ENCODE data around the gene CALN1. TPM values are rescaled to one million over a fixed set of nuclear protein-coding genes. Genes with fewer than 3 reads are reported as not detected.

Gene CALN1
- polyA plus RNA-seq, 3 donors = under 0.01 TPM; not detected in 2

DNA sequence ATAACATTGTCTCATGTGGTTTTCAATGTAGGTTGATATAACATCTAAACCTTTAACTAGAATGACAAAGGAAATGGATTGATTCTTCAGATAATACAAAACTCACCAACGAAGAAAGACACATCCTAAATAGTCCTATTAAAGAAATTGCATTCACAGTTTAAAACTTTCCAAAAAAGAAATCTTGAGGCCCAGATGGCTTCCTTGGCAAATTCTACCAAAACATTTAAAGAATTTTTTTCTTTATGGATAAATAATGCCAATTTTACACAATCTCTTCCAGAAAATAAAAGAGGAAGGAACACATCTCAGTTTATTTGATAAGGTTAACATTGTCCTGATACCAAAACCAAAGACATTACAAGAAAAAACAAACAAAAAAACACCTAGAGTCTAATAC is 349.5 kb downstream of the CALN1 start:
- no peak for DNase-seq
- WGBS (ENCODE audit: insufficient coverage) = no CpG with 5 or more reads among the region's 1 CpG
- H3K36me3 ChIP-seq (replicated peaks in 1 of 2; ENCODE audit: control insufficient read depth in 1 of 2, insufficient read depth in 2 of 2, low read length in 2 of 2) = no peaks in the 10 kb centered on the region
- H4K20me1 ChIP-seq (ENCODE audit: insufficient read depth, low read length) = no peaks in the 10 kb centered on the region
- no peak overlapping the region for H3K27ac Mint-ChIP-seq
- H3K9me3 Mint-ChIP-seq = peaks cover 9 to 14% (median 12%) of the 10 kb centered on the region in 7 donors
- H3K27me3 Mint-ChIP-seq (ENCODE audit: low read depth in 3 of 3) = peaks cover 0 to 3% (median 0%) of the 10 kb centered on the region in 3 donors
- H3K9ac ChIP-seq (ENCODE audit: insufficient read depth, low read length, poor library complexity, severe bottlenecking) = no peak overlapping the region
- H2AFZ ChIP-seq (ENCODE audit: insufficient read depth, low read depth, low read length, poor library complexity, severe bottlenecking) = no peak overlapping the region
- TF ChIP-seq, protein P1, sequence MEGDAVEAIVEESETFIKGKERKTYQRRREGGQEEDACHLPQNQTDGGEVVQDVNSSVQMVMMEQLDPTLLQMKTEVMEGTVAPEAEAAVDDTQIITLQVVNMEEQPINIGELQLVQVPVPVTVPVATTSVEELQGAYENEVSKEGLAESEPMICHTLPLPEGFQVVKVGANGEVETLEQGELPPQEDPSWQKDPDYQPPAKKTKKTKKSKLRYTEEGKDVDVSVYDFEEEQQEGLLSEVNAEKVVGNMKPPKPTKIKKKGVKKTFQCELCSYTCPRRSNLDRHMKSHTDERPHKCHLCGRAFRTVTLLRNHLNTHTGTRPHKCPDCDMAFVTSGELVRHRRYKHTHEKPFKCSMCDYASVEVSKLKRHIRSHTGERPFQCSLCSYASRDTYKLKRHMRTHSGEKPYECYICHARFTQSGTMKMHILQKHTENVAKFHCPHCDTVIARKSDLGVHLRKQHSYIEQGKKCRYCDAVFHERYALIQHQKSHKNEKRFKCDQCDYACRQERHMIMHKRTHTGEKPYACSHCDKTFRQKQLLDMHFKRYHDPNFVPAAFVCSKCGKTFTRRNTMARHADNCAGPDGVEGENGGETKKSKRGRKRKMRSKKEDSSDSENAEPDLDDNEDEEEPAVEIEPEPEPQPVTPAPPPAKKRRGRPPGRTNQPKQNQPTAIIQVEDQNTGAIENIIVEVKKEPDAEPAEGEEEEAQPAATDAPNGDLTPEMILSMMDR (IDR thresholded peaks at IDR 0.05) = no peak
- no peak overlapping the region for H3K27ac ChIP-seq (ENCODE audit: low read depth in 1 of 2, low read length in 2 of 2)
- H3K27me3 ChIP-seq (ENCODE audit: control insufficient read depth in 2 of 2, insufficient read depth in 2 of 2, low read length in 2 of 2) = no peaks in the 10 kb centered on the region
- H3K4me2 ChIP-seq (replicated peaks; ENCODE audit: extremely low read depth, low read length, poor library complexity, severe bottlenecking) = no peak overlapping the region
- intact Hi-C loops (cut with micrococcal nuclease) = no loop called here
- no peaks in the 10 kb centered on the region for H3K79me2 ChIP-seq (ENCODE audit: insufficient read depth, low read length)
- H3K36me3 Mint-ChIP-seq = peaks cover 0 to 7% of the 10 kb centered on the region in 2 donors
- no peak overlapping the region for H3K4me3 ChIP-seq (replicated peaks in 1 of 3; ENCODE audit: low read depth in 2 of 3, low read length in 3 of 3)
- peaks cover 18% of the 10 kb centered on the region for H3K4me1 Mint-ChIP-seq
- peaks cover 15 to 21% of the 10 kb centered on the region in 2 donors for H3K4me1 ChIP-seq (ENCODE audit: control insufficient read depth in 1 of 2, insufficient read depth in 2 of 2, low read length in 2 of 2)
- no peak overlapping the region for H3K4me3 Mint-ChIP-seq
- peaks cover 6 to 7% of the 10 kb centered on the region in 2 donors for H3K9me3 ChIP-seq (replicated peaks in 1 of 2; ENCODE audit: control insufficient read depth in 1 of 2, insufficient read depth in 1 of 2, low read length in 2 of 2)

DNA sequence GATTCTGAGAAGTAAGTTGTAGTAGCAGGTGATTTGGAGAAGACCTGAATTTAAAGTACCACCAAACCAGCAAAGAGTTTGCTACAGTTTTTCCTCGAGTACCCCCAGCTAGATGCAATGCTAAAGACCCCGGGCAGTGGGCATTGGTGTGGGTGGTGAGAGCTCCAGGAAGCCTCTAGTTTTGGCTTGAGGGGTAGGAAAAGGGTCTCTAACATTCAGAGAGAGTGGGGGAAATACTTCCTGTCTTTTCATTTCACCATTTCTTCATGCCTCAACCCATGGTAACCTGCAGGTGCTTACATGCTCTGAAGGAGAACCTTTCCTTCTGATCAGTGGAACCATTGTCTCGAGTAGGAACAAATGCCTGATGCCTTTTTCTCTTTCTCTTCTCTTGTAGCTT is 352.2 kb downstream of the CALN1 start:
- TF ChIP-seq, protein P1 (IDR thresholded peaks at IDR 0.05) = no peak
- no peak overlapping the region for H3K9ac ChIP-seq (ENCODE audit: insufficient read depth, low read length, poor library complexity, severe bottlenecking)
- no peaks in the 10 kb centered on the region for H3K27me3 ChIP-seq (ENCODE audit: control insufficient read depth in 2 of 2, insufficient read depth in 2 of 2, low read length in 2 of 2)
- no peak overlapping the region for H3K4me2 ChIP-seq (replicated peaks; ENCODE audit: extremely low read depth, low read length, poor library complexity, severe bottlenecking)
- intact Hi-C loops (cut with micrococcal nuclease) = no loop called here
- no peaks in the 10 kb centered on the region for H3K36me3 ChIP-seq (replicated peaks in 1 of 2; ENCODE audit: control insufficient read depth in 1 of 2, insufficient read depth in 2 of 2, low read length in 2 of 2)
- no peak overlapping the region for H3K27ac ChIP-seq (ENCODE audit: low read depth in 1 of 2, low read length in 2 of 2)
- no peaks in the 10 kb centered on the region for H4K20me1 ChIP-seq (ENCODE audit: insufficient read depth, low read length)
- peak overlapping the region; percentile 81 for H2AFZ ChIP-seq (ENCODE audit: insufficient read depth, low read depth, low read length, poor library complexity, severe bottlenecking)
- Mint-ChIP-seq H3K4me1 (peaks cover 25% of the 10 kb centered on the region), H3K27ac (no peak overlapping the region), H3K9me3 (peaks cover 9 to 14% (median 12%) of the 10 kb centered on the region in 7 donors), H3K4me3 (no peak overlapping the region), H3K27me3 (ENCODE audit: low read depth in 3 of 3) (peaks cover 0 to 1% (median 0%) of the 10 kb centered on the region in 3 donors), H3K36me3 (peaks cover 0 to 7% of the 10 kb centered on the region in 2 donors)
- WGBS (ENCODE audit: insufficient coverage) = no CpG with 5 or more reads among the region's 3 CpGs
- H3K79me2 ChIP-seq (ENCODE audit: insufficient read depth, low read length) = no peaks in the 10 kb centered on the region
- DNase-seq = no peak
- peaks cover 6 to 7% of the 10 kb centered on the region in 2 donors for H3K9me3 ChIP-seq (replicated peaks in 1 of 2; ENCODE audit: control insufficient read depth in 1 of 2, insufficient read depth in 1 of 2, low read length in 2 of 2)
- no peak overlapping the region for H3K4me3 ChIP-seq (replicated peaks in 1 of 3; ENCODE audit: low read depth in 2 of 3, low read length in 3 of 3)
- peaks cover 18 to 30% of the 10 kb centered on the region in 2 donors for H3K4me1 ChIP-seq (ENCODE audit: control insufficient read depth in 1 of 2, insufficient read depth in 2 of 2, low read length in 2 of 2)

Data from CD14-positive monocyte (primary cell).